GM19438 (cell line): Measurements from ENCODE around the gene SBF2.

ENCODE experiments used
- ATAC-seq: cut with Tn5 transposase; IDR thresholded peaks from one replicate; pipeline ENCODE4 v1.9.1; 2021; ENCODE audit warnings: low read depth; ENCODE audit not compliant: unreplicated experiment

The SBF2 gene

GRCh38 chr11:9874466-9874865 lies 419.6 kb downstream of the SBF2 start:
- ATAC-seq: no peak

GRCh38 chr11:9868641-9869040 lies 425.4 kb downstream of the SBF2 start:
- ATAC-seq: no peak

- ATAC-seq: no peak
Observed at GRCh38 chr11:9862981-9863380, 431.0 kb downstream of the SBF2 start.

GRCh38 chr11:9861860-9862725 lies 431.9 kb downstream of the SBF2 start:
- ATAC-seq: peak; percentile 90

- ATAC-seq: no peak
Observed at GRCh38 chr11:9859554-9860305, 434.3 kb downstream of the SBF2 start.

GRCh38 chr11:9858822-9859221 lies 435.2 kb downstream of the SBF2 start:
- ATAC-seq: no peak

- ATAC-seq: no peak
Observed at GRCh38 chr11:9858218-9858617, 435.8 kb downstream of the SBF2 start.

- peak; percentile 73 for ATAC-seq
Observed at GRCh38 chr11:9855579-9856287, 438.3 kb downstream of the SBF2 start.

- no peak for ATAC-seq
Observed at GRCh38 chr11:9853929-9854552, 440.0 kb downstream of the SBF2 start.

GRCh38 chr11:9852465-9852864 lies 441.6 kb downstream of the SBF2 start:
- no peak for ATAC-seq

GRCh38 chr11:9851366-9851765 lies 442.7 kb downstream of the SBF2 start:
- ATAC-seq: no peak

- ATAC-seq: no peak
Observed at GRCh38 chr11:9850224-9850895, 443.7 kb downstream of the SBF2 start.

- ATAC-seq: no peak
Observed at GRCh38 chr11:9849389-9849788, 444.6 kb downstream of the SBF2 start.

- ATAC-seq: no peak
Observed at GRCh38 chr11:9847636-9848035, 446.4 kb downstream of the SBF2 start.

- ATAC-seq: no peak
Observed at GRCh38 chr11:9842923-9843322, 451.1 kb downstream of the SBF2 start.

GRCh38 chr11:9840460-9841004 lies 453.5 kb downstream of the SBF2 start:
- no peak for ATAC-seq

- no peak for ATAC-seq
Observed at GRCh38 chr11:9839550-9839949, 454.5 kb downstream of the SBF2 start.

- peak; percentile 69 for ATAC-seq
Observed at GRCh38 chr11:9838961-9839360, 455.1 kb downstream of the SBF2 start.

GRCh38 chr11:9838229-9838628 lies 455.8 kb downstream of the SBF2 start:
- ATAC-seq: no peak

- ATAC-seq: no peak
Observed at GRCh38 chr11:9834291-9834690, 459.7 kb downstream of the SBF2 start.
